Activated CD4-positive, CD25-positive, alpha-beta regulatory T cell treated with anti-CD3 and anti-CD28 coated beads, Interleukin-2, amount 50 U/mL, for 72 hours (primary cell): ENCODE data around the gene COBL.

Experiments used
- DNase-seq: peaks from one replicate; pipeline ENCODE4 v3.0.0; 2021

COBL gene

GRCh38 chr7:51274955-51275354, 41.7 kb downstream of the COBL start:
- DNase-seq: no peak

- no peak for DNase-seq
Observed at GRCh38 chr7:51274001-51274400, 42.6 kb downstream of the COBL start.

- no peak for DNase-seq
Observed at GRCh38 chr7:51273360-51273759, 43.2 kb downstream of the COBL start.

DNA sequence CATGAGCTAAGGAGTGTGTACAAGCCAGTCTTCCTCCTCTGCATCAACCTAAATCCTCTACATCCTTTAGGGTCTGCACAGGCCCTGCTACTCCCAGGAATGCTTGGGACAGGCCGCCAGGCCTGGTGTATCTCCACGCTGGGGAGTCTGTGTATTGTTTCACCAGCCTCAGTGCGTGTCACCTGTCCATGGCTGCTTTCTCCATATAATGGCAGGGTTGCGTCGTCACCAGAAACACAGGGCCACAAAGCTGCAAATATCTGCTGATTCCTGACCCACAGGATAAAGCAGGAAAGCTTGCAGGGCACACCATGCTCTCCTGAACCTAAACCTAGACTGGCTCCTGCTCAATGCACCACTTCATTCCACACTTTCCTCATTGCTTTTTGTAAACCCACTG, 45.6 kb downstream of the COBL start:
- DNase-seq: no peak

DNA sequence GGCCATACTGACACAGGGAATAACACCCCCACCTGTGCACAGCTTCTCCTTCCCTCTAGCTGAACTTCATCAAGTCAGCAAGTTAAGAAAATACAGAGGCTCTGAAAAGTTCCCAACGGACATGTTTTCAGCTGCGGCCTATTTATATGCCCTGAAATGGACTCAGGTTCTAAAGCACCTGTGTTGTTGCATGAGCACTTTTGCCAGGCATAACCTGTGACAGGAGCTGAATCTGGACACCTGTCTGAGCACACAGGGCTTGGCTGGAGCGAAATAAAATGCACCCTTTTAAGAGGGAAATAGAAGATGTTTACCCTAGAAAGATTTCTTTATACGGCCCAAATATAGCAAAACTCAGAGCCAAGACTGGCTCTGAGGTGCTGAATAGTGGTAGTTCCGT, 46.7 kb downstream of the COBL start:
- DNase-seq: no peak

GRCh38 chr7:51269321-51269720, 47.3 kb downstream of the COBL start:
- DNase-seq: no peak

GRCh38 chr7:51268859-51269258, 47.8 kb downstream of the COBL start:
- DNase-seq: no peak

DNA sequence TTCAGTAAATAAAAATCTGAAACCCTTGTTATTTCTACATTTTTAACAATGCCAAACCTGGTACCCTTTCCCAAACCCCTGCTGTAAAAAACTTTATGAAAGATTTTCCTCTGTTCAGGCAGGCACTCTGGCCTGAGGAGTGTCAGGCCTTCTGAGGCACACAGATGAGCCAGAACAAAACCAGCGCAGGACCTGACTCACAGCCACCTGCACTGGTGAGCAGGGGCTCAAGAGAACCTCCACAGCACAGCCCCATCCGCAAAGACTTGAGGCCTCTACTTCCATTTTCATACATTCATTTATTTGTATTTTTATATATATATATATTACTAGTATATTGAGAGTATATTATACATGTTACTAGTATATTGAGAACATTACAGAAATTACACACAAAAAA, 49.4 kb downstream of the COBL start:
- DNase-seq: no peak

- no peak for DNase-seq
Observed at GRCh38 chr7:51265066-51265907, 51.3 kb downstream of the COBL start.

- DNase-seq: no peak
Observed at GRCh38 chr7:51263631-51264484, 52.8 kb downstream of the COBL start.

DNA sequence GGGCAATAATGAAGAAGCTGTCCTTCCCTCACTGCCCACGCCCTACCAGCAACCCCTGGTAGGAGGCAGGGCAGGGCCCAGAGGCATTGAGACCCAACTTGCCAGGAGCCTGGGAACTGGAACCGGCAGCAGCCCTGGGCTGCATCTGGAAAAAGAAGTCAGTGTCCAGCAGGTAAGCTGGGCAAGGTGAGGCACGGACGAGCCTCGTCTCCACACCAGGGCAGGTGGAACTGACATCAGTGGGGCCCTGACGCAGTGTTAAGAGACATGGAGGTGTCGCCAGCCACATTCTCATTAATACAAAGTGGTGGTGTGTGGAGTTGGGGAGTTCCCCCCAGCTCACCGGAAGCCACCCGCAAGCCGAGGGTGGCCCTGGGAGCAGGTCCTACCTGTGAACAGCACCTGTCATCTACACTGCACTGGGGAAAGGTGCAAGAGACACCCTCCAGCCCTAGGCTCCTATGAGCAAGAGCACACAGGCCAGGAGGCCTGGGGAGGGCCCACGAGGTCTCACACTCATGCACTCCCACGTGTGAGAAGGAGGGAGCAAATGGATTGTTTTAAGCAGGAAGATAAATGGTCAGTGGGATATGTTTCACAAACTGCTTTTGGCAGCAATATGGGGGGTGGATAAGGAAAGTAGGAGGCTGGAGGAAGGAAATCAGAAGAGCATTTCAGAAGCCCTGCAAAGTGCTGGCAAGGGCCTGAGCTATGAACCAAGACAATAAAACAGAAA, 53.6 kb downstream of the COBL start:
- DNase-seq: no peak

DNA sequence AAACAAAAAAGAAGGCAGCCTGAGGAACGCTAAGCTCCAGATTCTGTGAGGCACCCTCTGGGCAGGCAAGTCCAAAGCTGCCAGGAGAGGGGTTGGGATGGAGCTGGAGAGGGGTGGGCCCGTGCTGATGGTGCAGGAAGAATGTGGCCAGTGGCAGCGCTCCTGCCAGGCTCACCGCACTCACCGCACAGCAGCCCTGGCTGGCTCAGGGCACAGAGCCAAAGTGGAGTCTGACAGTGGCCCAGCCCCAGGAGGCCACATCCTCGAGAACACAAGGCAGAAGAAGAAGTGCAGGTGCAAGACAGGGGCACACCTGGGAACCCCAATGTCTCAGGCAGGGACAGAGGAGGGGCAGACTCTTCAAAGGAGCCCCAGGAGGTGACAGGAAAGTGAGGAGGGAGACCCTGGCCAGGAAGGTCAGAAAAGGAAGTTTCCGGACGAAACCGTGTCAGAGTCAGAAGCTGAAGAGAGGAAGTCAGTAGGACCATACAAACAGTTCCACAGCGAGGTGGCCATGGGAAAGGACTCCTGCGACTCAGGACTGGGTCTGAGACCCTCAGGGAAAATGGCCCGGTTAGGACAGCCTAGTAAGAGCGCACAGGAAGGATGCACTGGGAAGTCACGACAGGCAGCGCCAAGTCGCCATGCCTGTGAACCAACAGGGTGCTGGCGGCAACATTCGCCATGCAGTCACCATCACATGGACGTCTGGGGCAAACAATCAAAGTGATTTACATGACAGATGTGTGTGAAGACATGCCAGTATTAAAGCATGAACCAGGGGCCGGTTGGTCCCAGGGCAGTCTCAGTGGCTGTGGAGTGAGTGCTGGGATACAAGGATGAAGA, 54.4 kb downstream of the COBL start:
- DNase-seq: no peak

- DNase-seq: no peak
Observed at GRCh38 chr7:51261117-51261835, 55.3 kb downstream of the COBL start.

DNA sequence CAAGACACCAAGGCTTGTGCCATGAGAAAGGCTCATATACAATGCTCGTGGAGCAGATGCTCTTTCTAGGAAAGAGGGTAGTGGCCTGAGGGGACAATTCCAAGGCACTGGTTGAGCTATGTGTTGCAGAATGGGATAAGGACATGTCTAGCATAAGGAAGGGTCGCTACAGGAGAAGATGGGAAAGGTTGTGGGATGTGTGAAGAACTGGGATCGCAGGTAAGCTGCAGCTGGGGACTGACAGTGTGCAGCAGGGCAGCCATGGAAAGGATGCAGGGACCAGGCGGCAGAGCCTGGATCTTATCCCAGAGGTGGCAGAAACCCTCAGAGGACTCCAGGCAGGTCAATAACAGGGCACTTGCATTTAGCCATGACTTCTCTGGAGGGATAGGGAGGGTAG, 56.1 kb downstream of the COBL start:
- no peak for DNase-seq

GRCh38 chr7:51259766-51260165, 56.8 kb downstream of the COBL start:
- DNase-seq: no peak

DNA sequence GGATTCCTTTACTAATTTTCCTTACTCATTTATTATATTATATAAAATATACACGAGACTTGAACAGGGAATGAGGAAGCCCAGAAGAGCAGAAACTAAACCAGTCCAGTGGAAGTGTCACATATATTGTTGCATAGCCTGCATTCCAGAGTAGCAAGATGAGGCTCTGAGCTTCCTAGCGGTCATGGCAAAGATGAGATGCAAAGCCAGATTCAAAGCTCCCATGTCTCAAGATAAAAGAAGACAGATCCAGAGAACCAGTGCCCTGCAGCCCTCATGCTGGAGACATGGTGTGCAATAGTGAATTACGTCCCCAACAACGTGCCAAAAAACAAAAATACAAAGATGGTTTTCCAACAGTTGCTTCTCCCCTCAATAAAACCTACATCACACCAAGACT, 59.7 kb downstream of the COBL start:
- DNase-seq: no peak

DNA sequence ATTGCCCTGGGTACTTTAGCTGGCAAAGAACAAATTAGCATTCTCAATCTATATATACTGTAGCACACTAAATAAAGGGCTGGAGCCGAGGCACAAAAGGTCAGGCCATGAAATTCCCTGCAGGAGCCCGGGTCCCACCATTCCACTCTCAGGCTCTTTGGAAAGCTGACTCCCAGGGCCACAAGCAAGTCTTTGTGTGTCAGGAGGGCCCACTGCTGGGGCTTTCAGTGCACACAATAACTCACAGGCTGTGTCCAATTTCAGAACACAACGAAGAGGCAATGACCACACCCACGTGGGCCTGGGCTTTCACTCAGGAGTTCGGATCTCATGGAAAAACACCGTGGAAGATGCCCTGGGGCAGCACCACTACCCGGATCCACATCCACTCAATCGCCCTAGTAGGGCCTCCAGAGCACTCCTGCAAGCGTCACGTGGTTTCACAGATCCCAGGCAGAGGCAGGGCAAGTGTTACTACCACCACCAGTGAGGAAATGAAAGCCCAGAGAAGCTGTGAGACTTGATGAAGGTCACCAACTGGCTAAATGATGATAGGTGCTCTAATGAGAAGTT, 60.3 kb downstream of the COBL start:
- DNase-seq: no peak

DNA sequence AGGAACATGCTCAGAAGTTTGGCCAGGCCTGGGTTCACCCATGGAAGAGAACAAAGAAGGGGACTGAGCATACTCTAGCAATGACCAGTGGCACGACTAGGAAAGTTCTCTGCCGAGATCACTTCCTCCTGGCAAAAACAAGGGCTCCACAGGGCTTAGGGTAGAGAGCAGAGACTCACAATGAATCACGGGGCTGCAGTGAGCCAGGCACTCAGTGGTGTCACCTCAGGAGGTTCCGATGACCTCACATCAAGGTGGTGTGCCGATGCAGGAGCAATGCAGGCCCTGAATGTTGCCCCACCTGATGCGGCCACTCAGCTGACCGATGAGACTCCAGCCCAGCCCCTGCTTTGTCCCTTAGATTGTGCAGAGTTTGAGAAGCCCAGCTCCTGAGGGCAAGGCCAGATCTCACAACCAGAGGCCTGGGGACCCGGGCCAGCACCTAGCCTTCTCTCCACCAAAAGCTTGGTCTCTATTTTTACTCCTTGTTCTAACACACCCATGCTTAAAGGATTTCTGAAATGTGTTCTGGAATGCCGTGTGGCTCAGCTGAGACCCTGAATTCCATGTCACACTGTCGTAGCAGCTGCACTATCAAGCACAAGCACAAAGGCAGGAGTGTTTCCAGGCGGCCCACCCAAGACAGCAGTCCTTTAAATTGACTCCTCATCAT, 60.9 kb downstream of the COBL start:
- DNase-seq: no peak

- DNase-seq: no peak
Observed at GRCh38 chr7:51255036-51255435, 61.6 kb downstream of the COBL start.

DNA sequence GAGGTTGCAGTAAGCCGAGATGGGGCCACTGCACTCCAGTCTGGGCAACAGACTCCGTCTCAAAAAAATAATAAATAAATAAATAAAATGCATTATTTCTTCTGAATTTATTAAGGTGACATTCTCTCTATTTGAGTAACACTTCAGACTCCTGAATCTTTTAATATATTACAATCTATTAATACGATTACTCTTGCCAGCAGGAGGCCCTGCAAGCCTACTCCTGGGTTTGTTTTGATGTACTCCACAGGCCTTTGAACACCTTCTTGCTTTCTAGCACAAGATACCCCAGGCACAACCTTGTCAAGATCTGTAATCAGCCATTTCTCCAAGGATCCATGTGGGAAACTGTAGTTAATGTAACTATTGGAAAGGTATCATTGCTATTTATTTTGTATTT, 63.5 kb downstream of the COBL start:
- DNase-seq: no peak

DNA sequence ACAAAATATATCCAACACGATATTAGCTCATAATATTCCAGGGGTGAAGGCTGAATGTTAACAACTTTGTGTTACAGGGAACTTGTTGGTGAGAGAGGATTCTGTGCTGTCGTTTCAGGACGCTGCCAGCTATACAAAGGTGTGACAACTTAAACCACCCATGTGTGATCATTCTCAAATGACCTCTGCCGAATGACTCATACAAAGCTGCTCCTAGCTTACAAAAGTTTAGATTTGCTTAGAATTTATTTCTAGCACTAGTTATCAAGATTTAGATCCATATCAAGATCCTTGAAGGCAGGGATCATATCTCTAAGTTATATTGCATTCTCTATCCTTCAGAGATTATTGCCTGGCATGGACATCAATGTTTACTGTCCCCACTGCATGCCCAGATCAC, 65.3 kb downstream of the COBL start:
- no peak for DNase-seq
